ENCODE measurements around the gene OAS3.

DNA sequence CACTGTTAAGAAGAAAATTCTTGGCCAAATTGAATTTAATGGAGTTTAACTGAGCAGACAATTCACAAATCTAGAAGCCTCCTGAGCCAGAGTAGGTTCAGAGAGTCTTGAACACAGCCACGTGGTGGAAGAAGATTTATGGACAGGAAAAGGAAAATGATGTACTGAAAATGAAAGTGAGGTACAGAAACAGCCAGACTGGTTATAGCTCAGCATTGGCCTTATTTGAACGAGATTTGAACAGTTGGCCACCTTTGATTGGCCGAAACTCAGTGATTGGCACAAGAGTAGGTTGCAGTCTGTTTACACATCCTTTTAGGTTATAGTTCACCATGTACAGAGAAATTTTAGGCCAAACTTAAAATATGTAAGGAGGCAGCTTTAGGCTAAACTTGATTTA lies 50.0 kb downstream of the OAS3 start:
- TF ChIP-seq POLR2A (IDR thresholded peaks at IDR 0.05) (no peak), CTCF (IDR thresholded peaks at IDR 0.05) (no peak), EP300 (IDR thresholded peaks at IDR 0.05) (no peak)

All from suprapubic skin (tissue), 3 donors.